ENCODE measurements around the gene ZBTB7B.
"Not testable (repeated sequence)": the region's sequence is repeated elsewhere in the genome, so short reads cannot be mapped to it uniquely, and the experiment has no call there.

The ZBTB7B gene

DNA sequence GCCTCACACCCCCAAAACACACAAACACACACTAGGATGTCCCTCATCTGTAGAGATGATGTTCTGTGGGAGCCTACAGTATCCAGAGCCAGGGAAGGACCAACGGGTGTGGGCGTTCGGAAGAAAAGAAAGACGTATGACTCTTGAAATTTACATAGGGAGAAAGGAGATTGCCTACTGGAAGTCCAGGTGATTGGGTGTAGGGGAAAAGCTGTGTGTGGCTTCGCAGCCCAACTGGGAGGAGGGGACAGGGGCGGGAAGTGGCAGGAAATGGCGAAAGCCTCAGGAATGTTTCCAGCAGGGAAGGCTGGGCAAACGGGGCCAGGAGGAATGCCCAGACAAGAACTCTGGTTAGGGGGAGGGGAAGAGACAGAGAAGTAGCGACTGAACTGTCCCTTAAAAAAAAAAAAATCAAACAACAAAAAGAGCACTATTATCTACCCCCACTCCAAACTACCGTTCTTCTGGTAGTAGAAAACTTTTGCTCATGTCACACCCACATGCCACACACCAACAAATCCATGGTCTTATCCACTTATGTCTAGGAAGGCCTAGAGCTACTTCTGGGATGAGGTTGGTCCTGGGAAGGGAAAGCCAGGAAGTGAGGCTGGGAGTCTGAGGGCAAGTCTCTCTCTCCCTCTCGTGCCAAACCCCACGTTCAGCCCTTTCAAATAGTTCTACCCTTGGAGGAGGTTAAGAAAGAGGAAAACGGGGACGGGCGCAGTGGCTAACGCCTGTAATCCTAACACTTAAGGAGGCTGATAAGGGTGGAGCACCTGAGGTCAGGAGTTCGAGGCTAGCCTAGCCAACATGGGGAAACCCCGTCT, 29.9 kb upstream of the ZBTB7B start:
- H3K9me3 Mint-ChIP-seq, result no peaks in the 10 kb centered on the region
- H3K27ac Mint-ChIP-seq, result no peak overlapping the region
- H3K36me3 Mint-ChIP-seq (ENCODE audit: low read depth), result peaks cover 47% of the 10 kb centered on the region
- no peaks in the 10 kb centered on the region for H3K27me3 Mint-ChIP-seq
- H3K4me3 Mint-ChIP-seq, result no peak overlapping the region
- H3K4me1 Mint-ChIP-seq (ENCODE audit: low read depth), result no peaks in the 10 kb centered on the region
- intact Hi-C loops (cut with micrococcal nuclease), result loop anchor here (5.0 kb wide), 1 partner anchor 35 kb away; no protein-coding TSS in a partner anchor

DNA sequence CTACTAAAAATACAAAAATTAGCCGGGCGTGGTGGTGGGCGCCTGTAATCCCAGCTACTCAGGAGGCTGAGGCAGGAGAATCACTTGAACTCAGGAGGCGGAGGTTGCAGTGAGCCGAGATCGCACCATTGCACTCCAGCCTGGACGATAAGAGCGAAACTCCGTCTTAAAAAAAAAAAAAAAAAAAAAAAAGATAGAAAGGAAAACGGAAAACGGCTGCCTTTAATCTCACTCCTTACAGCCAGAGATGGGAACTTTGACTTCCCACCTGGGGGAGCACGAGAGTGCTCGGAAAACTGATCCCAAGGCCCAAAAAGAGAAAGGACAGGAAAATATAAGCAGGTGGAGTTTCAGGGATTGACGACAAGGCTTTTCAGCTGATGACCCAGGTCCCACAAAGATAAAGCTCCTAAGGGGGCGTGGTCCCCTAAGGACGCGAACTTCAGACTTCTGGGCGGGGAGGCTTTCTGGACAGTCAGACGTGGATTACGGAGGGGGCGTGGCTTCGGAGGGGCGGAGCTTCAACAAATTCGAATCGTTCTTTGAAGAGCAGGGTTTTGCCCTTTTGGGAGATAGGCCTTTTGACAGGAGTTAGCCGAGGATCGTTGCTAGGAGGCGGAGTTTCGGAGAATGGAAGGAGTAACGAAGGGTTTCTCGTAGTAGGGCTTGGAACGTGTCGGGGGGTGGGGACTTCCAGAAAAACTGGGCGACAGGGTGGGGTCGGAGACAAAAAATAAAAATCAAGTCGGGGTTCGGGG, 29.1 kb upstream of the ZBTB7B start:
- intact Hi-C loops (cut with micrococcal nuclease), result loop anchor here (1.0 to 5.0 kb wide), 3 partner anchors 34 to 78 kb away; partner anchors contain the start of gene ADAM15
- Mint-ChIP-seq H3K9me3 (no peaks in the 10 kb centered on the region), H3K27me3 (no peaks in the 10 kb centered on the region), H3K4me1 (ENCODE audit: low read depth) (no peaks in the 10 kb centered on the region), H3K36me3 (ENCODE audit: low read depth) (peaks cover 39% of the 10 kb centered on the region), H3K27ac (no peak overlapping the region), H3K4me3 (no peak overlapping the region)

DNA sequence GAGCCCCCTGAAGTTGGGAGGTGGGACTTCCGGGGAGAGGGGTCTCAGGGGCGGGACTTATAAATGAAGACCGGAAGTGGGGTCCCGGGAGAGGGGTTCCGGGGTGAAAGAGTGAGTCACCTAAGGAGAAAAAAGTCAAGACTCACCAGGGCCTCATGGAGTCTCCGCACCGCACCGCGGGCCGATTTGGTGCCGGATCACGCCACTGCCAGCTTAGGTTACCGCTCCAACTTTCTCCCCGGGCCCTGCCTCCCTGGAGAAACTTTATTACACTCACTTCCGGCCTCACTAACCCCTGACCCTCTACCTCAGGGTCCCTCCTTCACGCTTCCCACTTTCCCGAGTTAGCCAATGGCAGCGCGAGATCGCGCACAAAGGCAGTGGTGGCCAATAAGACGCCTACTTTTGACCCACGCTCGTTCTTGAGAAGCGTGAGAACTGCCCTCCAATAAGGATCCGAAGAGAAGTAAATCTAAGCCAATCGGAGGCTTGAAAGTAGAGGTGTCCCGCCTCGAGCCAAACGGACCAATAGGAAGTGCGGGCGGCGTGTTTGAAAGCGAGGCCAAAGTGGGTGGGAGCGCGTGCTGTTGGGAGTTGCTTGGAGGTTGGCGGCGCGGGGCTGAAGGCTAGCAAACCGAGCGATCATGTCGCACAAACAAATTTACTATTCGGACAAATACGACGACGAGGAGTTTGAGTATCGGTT, 28.3 kb upstream of the ZBTB7B start, which contains the start of gene CKS1B:
Gene CKS1B, plus strand, starts transcription at position 580 of the 706 bp plus-strand sequence. Its CDS starts 65 bp downstream, at position 645.
- no peaks in the 10 kb centered on the region for H3K4me1 Mint-ChIP-seq (ENCODE audit: low read depth)
- no peak within 1 kb of the TSS for H3K27ac Mint-ChIP-seq
- H3K36me3 Mint-ChIP-seq (ENCODE audit: low read depth), result peaks cover 33% of the 10 kb centered on the region
- no peaks in the 10 kb centered on the region for H3K27me3 Mint-ChIP-seq
- H3K4me3 Mint-ChIP-seq, result no peak within 1 kb of the TSS
- no peaks in the 10 kb centered on the region for H3K9me3 Mint-ChIP-seq
- intact Hi-C loops (cut with micrococcal nuclease), result loop anchor here (1.0 to 5.0 kb wide), 3 partner anchors 33 to 77 kb away; partner anchors contain the start of gene ADAM15

DNA sequence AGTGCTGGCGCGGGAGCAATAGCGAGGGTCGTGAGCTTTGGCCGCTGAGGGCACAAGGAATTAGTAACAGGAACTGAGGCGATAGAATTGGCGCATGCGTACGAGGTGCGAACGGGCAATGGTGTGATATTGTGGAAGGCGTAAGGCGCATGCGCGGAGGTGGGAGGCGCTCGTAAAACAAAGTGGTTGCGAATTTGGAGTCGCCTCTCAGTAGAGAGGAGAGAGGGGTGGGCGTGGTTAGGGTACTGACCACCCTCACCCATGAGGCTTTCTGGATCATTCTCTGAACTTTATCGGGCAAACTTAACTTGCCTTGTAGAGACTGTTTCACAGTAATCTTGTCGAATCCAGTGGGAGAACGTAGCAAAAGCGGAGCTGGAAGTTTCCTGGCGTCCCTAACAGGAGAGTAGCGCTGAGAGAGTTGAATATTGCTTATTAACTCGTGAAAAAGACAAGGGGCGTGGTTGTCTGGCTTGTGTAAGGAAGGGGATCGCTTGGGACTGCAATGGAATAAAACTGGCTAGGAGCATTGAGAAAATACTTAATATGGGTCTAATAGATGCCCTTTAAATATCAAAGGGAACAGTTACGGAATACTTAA, 27.7 kb upstream of the ZBTB7B start:
- H3K4me3 Mint-ChIP-seq, result no peak overlapping the region
- intact Hi-C loops (cut with micrococcal nuclease), result loop anchor here (1.0 to 5.0 kb wide), 4 partner anchors 8 to 76 kb away; partner anchors contain the start of genes ADAM15 and FLAD1
- no peak overlapping the region for H3K27ac Mint-ChIP-seq
- no peaks in the 10 kb centered on the region for H3K27me3 Mint-ChIP-seq
- no peaks in the 10 kb centered on the region for H3K9me3 Mint-ChIP-seq
- no peaks in the 10 kb centered on the region for H3K4me1 Mint-ChIP-seq (ENCODE audit: low read depth)
- H3K36me3 Mint-ChIP-seq (ENCODE audit: low read depth), result peaks cover 31% of the 10 kb centered on the region

DNA sequence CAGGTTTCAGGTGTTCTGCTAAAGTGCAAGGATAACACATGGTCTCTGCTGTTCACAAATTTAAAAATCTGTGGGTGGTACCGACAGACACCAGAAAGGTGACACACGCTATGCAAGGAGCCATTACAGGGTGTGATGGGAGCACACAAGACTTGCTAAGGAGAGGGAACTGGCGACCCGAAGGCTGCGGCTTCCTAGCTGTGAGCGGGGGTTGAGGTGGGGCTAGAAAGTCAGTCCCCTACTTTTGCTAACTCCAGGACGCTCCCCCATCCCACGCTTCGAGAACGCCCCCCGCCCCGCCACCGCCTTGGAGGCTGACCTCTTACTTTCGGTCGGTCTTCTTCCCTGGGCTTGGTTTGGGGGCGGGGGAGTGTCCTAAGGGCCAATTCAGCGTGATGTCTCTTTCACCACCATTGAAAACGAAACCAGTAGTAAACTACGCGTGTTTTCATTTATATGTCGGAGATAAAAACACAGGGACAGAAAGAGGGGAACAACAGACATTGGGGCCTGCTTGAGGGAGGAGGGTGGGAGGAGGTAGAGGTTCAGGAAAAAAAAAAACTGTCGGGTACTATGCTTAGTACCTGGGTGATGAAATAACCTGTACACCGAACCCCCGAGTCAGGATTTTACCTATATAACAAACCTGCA, 27.1 kb upstream of the ZBTB7B start:
- Mint-ChIP-seq H3K36me3 (ENCODE audit: low read depth) (peaks cover 25% of the 10 kb centered on the region), H3K4me1 (ENCODE audit: low read depth) (no peaks in the 10 kb centered on the region)

DNA sequence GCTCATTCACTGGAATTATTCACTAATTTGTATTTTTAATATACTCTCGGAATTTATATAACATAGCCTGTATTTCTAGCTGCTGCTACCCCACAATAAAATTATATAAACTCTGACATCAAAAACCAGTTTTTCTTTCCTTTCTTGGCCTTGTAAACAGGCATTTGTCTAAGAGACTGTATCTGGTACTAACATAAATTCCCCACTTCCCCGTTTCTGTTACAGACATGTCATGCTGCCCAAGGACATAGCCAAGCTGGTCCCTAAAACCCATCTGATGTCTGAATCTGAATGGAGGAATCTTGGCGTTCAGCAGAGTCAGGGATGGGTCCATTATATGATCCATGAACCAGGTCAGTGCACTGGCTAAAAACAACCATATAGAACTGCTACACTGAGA, 24.8 kb upstream of the ZBTB7B start:
- H3K9me3 Mint-ChIP-seq; H3K4me3 Mint-ChIP-seq; intact Hi-C loops (cut with micrococcal nuclease); H3K27ac Mint-ChIP-seq; H3K4me1 Mint-ChIP-seq (ENCODE audit: low read depth); H3K27me3 Mint-ChIP-seq; H3K36me3 Mint-ChIP-seq (ENCODE audit: low read depth): not testable (repeated sequence)

More for the DNA sequence above, 27.1 kb upstream of the ZBTB7B start:
- Mint-ChIP-seq H3K27ac (no peak overlapping the region), H3K27me3 (no peaks in the 10 kb centered on the region), H3K9me3 (no peaks in the 10 kb centered on the region), H3K4me3 (no peak overlapping the region)
- intact Hi-C loops (cut with micrococcal nuclease), result loop anchor here (1.0 kb wide), 1 partner anchor 8 kb away; the partner anchor contains the start of gene FLAD1

DNA sequence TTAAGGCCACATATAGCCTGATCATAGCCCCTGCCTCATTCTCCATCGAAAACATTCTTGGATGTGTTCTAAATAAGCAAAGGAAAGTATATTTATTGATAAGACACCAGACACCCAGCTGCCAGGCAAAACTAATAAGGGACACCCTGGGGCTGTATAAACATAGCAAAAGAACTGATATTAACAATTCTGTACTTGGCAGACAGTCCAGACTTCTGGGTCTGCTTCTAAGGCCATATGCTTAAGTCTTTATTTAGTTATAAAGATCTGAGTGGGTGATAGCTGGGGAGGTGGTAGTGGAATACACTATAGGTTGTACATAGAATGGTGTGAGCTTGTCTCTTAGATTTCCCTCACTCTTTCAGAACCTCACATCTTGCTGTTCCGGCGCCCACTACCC, 24.2 kb upstream of the ZBTB7B start:
- Mint-ChIP-seq H3K27me3 (no peaks in the 10 kb centered on the region), H3K4me3 (no peak overlapping the region), H3K4me1 (ENCODE audit: low read depth) (no peaks in the 10 kb centered on the region), H3K9me3 (no peaks in the 10 kb centered on the region), H3K36me3 (ENCODE audit: low read depth) (peaks cover 7% of the 10 kb centered on the region), H3K27ac (no peak overlapping the region)
- intact Hi-C loops (cut with micrococcal nuclease), result no loop called here

DNA sequence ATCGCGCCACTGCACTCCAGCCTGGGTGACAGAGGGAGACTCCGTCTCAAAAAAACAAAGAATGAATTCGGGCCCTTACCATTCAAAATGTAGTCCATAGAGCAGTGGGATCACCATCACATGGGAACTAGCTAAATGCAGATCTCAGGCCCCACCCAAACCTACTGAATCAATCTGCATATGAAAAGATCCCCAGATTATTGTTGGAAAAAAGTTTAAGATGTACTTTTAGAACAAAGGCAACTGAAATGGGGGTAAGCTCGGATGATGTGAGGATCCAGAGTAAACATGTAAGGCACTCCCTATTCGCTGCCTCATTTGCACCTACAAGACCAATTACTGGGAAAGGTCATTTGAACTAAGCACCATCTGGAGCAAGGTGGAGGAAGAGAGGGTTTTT, 20.3 kb upstream of the ZBTB7B start:
- no peak overlapping the region for H3K4me3 Mint-ChIP-seq
- no peaks in the 10 kb centered on the region for H3K9me3 Mint-ChIP-seq
- no peaks in the 10 kb centered on the region for H3K27me3 Mint-ChIP-seq
- peaks cover 29% of the 10 kb centered on the region for H3K36me3 Mint-ChIP-seq (ENCODE audit: low read depth)
- intact Hi-C loops (cut with micrococcal nuclease), result loop anchor here (2.0 kb wide), 1 partner anchor 16 kb away; no protein-coding TSS in a partner anchor
- no peak overlapping the region for H3K27ac Mint-ChIP-seq
- peaks cover 6% of the 10 kb centered on the region for H3K4me1 Mint-ChIP-seq (ENCODE audit: low read depth)

DNA sequence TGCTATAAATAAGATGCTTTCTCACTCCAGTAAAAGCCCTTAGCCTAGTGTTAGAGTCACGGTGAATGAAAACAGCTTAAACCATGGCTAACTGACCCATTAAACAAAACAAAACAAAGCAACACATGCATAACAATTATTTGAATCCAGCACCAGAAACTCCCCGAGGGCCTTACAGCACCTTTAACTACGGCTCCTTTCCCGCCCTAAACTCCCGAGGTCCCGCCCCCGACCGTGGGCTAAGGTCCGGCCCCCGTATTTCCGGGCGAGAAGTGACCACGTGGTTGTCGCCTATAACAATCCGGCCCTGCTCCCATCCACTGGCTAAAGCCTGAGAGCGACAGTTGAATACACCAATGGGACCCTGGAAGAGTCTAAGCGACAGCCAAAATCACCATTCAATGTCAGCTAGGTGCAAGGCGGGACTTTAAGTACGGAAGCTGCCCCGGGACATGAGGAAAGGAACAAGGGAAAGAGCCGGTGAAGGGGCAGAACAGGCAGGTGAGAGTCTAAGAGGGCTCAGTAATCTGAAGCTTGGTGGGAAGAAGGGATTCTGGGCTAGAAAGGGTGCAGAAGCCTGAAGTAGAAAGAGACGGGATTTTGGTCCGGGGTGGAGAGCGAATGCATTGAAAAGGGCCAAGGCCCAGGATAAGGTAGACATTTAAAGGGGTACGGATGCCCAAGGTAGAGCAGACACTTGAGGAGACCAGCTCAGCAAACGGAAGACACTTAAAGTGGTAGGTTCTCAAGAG, 19.5 kb upstream of the ZBTB7B start, which contains the start of gene FLAD1:
Gene FLAD1, plus strand, starts transcription at position 448 of the 752 bp plus-strand sequence. CDS start 351 bp downstream, outside the sequence.
- intact Hi-C loops (cut with micrococcal nuclease), result loop anchor here (1.0 to 2.0 kb wide), 2 partner anchors 8 to 16 kb away; no protein-coding TSS in a partner anchor
- H3K27ac Mint-ChIP-seq, result no peak within 1 kb of the TSS

DNA sequence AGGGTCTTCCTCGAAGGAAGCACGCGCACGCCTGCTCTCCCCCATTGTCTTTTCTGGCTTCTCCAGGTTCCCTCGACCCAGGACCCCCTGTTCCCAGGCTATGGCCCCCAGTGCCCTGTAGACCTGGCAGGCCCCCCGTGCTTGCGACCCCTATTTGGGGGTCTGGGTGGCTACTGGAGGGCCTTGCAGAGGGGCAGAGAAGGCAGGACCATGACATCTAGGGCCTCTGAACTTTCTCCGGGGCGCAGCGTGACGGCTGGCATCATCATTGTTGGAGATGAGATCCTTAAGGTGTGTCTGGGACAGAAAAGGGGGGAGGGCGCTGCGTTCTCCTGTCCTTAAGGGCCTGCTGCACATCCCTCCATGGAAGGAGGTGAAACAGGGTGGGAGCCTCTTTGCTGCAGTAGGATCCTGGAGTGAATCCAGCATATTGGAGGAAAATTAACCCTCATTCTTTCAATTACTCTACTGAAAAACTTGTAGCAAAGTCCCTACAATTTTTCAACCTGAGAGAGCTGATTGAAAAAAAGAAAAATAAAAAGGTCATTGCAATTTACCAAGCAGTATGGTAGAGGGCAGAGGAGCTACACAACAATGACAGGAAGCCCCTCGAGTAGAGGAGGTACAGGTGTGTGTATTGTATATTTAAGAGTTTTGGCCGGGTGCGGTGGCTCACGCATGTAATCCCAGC, 18.7 kb upstream of the ZBTB7B start:
- Mint-ChIP-seq H3K27ac (no peak overlapping the region), H3K9me3 (no peaks in the 10 kb centered on the region), H3K4me3 (no peak overlapping the region), H3K4me1 (ENCODE audit: low read depth) (peaks cover 18% of the 10 kb centered on the region), H3K27me3 (no peaks in the 10 kb centered on the region), H3K36me3 (ENCODE audit: low read depth) (peaks cover 45% of the 10 kb centered on the region)
- intact Hi-C loops (cut with micrococcal nuclease), result loop anchor here (1.0 to 2.0 kb wide), 2 partner anchors 9 to 15 kb away; no protein-coding TSS in a partner anchor

More for the DNA sequence above, 19.5 kb upstream of the ZBTB7B start, which contains the start of gene FLAD1:
- H3K36me3 Mint-ChIP-seq (ENCODE audit: low read depth), result peaks cover 36% of the 10 kb centered on the region
- peaks cover 10% of the 10 kb centered on the region for H3K4me1 Mint-ChIP-seq (ENCODE audit: low read depth)
- no peak within 1 kb of the TSS for H3K4me3 Mint-ChIP-seq
- H3K9me3 Mint-ChIP-seq, result no peaks in the 10 kb centered on the region
- H3K27me3 Mint-ChIP-seq, result no peaks in the 10 kb centered on the region

DNA sequence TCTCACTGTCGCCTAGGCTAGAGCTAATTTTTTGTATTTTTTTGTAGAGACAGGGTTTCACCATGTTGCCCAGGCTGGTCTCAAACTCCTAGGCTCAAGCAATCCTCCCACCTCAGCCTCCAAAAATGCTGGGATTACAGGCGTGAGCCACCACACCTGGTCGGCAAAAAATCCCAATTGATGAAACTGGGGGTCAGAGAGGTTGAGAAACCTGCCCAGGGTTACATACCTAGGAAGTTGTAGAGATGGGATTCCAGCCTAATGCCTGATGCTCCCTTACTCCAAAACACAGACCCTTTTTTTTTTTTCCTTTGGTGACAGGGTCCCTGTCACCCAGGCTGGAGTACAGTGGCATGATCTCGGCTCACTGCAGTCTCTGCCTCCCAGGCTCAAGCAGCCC, 15.9 kb upstream of the ZBTB7B start:
- intact Hi-C loops (cut with micrococcal nuclease); H3K27ac Mint-ChIP-seq; H3K27me3 Mint-ChIP-seq; H3K4me3 Mint-ChIP-seq; H3K9me3 Mint-ChIP-seq: not testable (repeated sequence)
- Mint-ChIP-seq H3K4me1 (ENCODE audit: low read depth) (peaks cover 27% of the 10 kb centered on the region), H3K36me3 (ENCODE audit: low read depth) (peaks cover 61% of the 10 kb centered on the region)

DNA sequence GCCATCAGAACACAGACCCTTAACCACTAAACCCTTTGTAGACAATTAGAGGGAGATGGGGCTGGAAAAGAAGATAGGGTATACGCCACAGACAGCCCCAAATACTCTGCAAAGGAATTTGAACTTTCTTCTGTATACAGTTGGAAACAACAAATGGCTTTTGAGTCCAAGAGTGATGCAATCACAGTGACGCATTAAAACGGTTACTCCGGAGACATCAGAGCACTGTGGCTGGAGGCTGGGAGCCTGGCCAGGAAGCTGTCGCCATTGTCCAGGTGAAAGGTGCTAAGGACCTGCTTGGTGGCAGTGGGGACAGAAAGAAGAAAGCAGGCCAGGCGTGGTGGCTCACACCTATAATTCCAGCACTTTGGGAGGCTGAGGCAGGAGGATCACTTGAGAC, 15.3 kb upstream of the ZBTB7B start:
- intact Hi-C loops (cut with micrococcal nuclease), result no loop called here
- peaks cover 64% of the 10 kb centered on the region for H3K36me3 Mint-ChIP-seq (ENCODE audit: low read depth)
- H3K9me3 Mint-ChIP-seq, result no peaks in the 10 kb centered on the region
- H3K27me3 Mint-ChIP-seq, result no peaks in the 10 kb centered on the region
- H3K4me1 Mint-ChIP-seq (ENCODE audit: low read depth), result peaks cover 29% of the 10 kb centered on the region
- no peak overlapping the region for H3K27ac Mint-ChIP-seq
- H3K4me3 Mint-ChIP-seq, result no peak overlapping the region
